GM12873 (cell line): ENCODE results near the gene LYG1.
"Not testable (repeated sequence)": the region's sequence is repeated elsewhere in the genome, so short reads cannot be mapped to it uniquely, and the experiment has no call there.

Experiments used
- CTCF ChIP-seq: IDR thresholded peaks from 2 replicates; pipeline ENCODE4 v1.5.1; 2012; ENCODE audit warnings: low read depth, mild to moderate bottlenecking, moderate library complexity, low read length, control low read depth; ENCODE audit not compliant: insufficient read depth; ENCODE audit errors: missing control alignments

LYG1 gene

DNA sequence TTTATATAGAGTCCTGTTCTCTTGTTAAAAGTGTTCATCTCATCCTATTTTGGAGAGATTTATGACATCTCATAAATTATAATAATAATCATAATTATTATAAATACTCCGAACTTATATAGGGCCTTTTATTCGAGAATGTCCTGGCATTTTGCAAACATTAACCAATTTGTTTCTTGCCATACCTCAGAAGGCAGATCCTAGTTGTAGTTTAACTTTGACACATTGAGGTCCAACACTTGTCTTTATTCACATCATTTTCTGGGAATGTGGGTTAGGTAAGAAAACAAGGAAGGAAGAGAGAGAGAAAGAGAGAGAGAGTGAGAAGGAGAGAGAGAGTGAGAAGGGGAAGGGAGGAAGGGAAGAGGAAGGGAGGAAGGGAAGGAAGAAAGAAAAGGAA is at the start of gene LYG1:
Gene LYG1, minus strand, starts transcription at position 101 of the 400 bp plus-strand sequence. CDS start 5,527 bp downstream, outside the sequence.
- TF ChIP-seq CTCF: not testable (repeated sequence)

- TF ChIP-seq CTCF: no peak
Measured at GRCh38 chr2:99350194-99350593, 49.2 kb upstream of the LYG1 start.

GRCh38 chr2:99348173-99348572 is 47.2 kb upstream of the LYG1 start:
- no peak for TF ChIP-seq CTCF

- no peak for TF ChIP-seq CTCF
Measured at GRCh38 chr2:99346218-99346617, 45.2 kb upstream of the LYG1 start.

GRCh38 chr2:99342536-99342935 is 41.5 kb upstream of the LYG1 start:
- no peak for TF ChIP-seq CTCF

GRCh38 chr2:99340669-99341236 is 39.8 kb upstream of the LYG1 start:
- TF ChIP-seq CTCF: no peak

DNA sequence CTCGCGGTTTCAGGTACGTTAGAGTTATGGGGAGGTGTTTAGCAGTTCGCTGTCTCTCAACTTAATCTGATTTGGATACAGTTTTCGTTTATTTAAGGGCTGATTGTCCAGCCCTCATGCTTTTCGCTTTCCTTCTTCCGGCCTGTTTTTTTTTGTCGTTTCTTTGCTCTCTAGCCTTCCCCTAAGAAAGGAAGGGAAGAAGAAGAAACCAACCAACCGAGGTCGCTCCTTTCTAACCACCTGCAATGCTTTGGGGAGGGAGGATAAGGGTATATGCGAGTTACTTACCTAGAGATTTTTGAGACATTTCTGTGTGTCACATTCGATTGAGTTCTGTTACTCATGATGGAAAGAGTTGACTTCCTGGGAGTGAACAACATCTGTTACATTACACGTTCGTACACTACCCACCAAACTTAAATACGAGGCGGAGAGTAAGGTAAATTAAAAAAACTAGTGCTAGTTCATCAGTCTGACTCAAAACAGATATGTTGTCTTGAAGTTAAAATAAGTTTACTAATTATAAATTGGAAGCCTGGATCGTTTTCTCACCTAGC is 37.1 kb upstream of the LYG1 start:
- TF ChIP-seq CTCF: no peak
